ENCODE data around the gene SFTA2.

- TF ChIP-seq CTCF (IDR thresholded peaks at IDR 0.05): no peak
- no peak for TF ChIP-seq ZFX (IDR thresholded peaks at IDR 0.05; ENCODE audit: borderline replicate concordance)
Observed at GRCh38 chr6:30939473-30939872, 7.5 kb upstream of the SFTA2 start.
